K562 (cell line): ENCODE measurements around the gene ZG16B. TPM values are rescaled to one million over a fixed set of nuclear protein-coding genes. Genes with fewer than 3 reads are reported as not detected.

Experiments used
- MAFF ChIP-seq: IDR thresholded peaks from 2 replicates; pipeline ENCODE4 v1.6.1; 2012; ENCODE audit warnings: low read length, improper control_type of control experiment
- NELFE ChIP-seq: IDR thresholded peaks from 2 replicates; pipeline ENCODE4 v1.6.1; 2011; ENCODE audit warnings: mild to moderate bottlenecking; ENCODE audit not compliant: insufficient read depth, insufficient read length
- STAG1 ChIP-seq: sonication (generic); formaldehyde crosslinking; IDR thresholded peaks from 2 replicates; pipeline ENCODE4 v1.5.0; 2020; ENCODE audit warnings: missing genetic modification reagents, borderline replicate concordance
- ZNF146 ChIP-seq: IDR thresholded peaks from one replicate; pipeline ENCODE4 v1.6.1; 2018; ENCODE audit warnings: missing compliant biosample characterization; ENCODE audit not compliant: unreplicated experiment
- polyA plus RNA-seq, 8 experiments: library from polyadenylated mRNA; depleted of rRNA in 4 of 8; stranded (reverse) in 5 of 8; unstranded in 3 of 8; fragments of >200 nt; fragmentation: Nextera tagmentation in 2 of 8; fragmentation: Illumina TruSeq in 1 of 8; extraction: Ambion mirVana in 2 of 8; extraction: Trizol in 1 of 8; gene quantifications; 2 replicates each; pipeline versions ENCODE4 v1.2.1 to v1.2.3, GENCODE V29; 2011 to 2014; ENCODE audit warnings: inconsistent platforms in 1 of 8, missing spikeins in 1 of 8
- total RNA-seq, 7 experiments: library from RNA; depleted of rRNA in 6 of 7; stranded (reverse); fragments of >200 nt in 6 of 7; fragmentation: Illumina TruSeq in 2 of 7; extraction: Trizol in 2 of 7; gene quantifications; 2 replicates each; pipeline versions ENCODE4 v1.2.1 to v1.2.3, GENCODE V29; 2011 to 2021; ENCODE audit warnings: low replicate concordance in 1 of 7
- TF ChIP-seq, protein P1 (sequence below): sonication (generic); formaldehyde crosslinking; IDR thresholded peaks from 2 replicates; pipeline ENCODE4 v1.8.0; 2022; ENCODE audit warnings: mild to moderate bottlenecking, missing genetic modification reagents
- TF ChIP-seq, protein P2 (sequence below): fragments of 450-650 bp; IDR thresholded peaks from 2 replicates; pipeline ENCODE4 v1.6.1; 2016; ENCODE audit warnings: mild to moderate bottlenecking, moderate library complexity

Gene ZG16B
- total and polyA plus RNA-seq, 9 of the 15 experiments (the other 6 are each of a cell fraction or from before 2014, with no cell fraction given) = 0.25 to 0.43 (median 0.34) TPM; not detected in 5

DNA sequence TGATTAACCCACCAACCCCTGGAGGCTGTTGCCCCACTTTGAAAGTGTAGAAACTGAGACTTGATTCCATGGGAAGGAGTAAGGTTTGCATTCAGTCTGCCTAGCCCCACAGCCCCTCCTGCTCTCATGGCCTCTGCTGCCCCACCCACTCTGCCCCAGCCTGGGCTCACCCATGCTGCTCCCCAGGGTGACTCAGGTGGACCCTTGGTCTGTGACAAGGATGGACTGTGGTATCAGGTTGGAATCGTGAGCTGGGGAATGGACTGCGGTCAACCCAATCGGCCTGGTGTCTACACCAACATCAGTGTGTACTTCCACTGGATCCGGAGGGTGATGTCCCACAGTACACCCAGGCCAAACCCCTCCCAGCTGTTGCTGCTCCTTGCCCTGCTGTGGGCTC, 25.4 kb upstream of the ZG16B start (continued):
- TF ChIP-seq, protein P1, sequence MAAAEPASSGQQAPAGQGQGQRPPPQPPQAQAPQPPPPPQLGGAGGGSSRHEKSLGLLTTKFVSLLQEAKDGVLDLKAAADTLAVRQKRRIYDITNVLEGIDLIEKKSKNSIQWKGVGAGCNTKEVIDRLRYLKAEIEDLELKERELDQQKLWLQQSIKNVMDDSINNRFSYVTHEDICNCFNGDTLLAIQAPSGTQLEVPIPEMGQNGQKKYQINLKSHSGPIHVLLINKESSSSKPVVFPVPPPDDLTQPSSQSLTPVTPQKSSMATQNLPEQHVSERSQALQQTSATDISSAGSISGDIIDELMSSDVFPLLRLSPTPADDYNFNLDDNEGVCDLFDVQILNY (CRISPR knock-in tag) = no peak
- TF ChIP-seq ZNF146 (CRISPR knock-in tag) = no peak
- no peak for TF ChIP-seq MAFF
- TF ChIP-seq, protein P2, sequence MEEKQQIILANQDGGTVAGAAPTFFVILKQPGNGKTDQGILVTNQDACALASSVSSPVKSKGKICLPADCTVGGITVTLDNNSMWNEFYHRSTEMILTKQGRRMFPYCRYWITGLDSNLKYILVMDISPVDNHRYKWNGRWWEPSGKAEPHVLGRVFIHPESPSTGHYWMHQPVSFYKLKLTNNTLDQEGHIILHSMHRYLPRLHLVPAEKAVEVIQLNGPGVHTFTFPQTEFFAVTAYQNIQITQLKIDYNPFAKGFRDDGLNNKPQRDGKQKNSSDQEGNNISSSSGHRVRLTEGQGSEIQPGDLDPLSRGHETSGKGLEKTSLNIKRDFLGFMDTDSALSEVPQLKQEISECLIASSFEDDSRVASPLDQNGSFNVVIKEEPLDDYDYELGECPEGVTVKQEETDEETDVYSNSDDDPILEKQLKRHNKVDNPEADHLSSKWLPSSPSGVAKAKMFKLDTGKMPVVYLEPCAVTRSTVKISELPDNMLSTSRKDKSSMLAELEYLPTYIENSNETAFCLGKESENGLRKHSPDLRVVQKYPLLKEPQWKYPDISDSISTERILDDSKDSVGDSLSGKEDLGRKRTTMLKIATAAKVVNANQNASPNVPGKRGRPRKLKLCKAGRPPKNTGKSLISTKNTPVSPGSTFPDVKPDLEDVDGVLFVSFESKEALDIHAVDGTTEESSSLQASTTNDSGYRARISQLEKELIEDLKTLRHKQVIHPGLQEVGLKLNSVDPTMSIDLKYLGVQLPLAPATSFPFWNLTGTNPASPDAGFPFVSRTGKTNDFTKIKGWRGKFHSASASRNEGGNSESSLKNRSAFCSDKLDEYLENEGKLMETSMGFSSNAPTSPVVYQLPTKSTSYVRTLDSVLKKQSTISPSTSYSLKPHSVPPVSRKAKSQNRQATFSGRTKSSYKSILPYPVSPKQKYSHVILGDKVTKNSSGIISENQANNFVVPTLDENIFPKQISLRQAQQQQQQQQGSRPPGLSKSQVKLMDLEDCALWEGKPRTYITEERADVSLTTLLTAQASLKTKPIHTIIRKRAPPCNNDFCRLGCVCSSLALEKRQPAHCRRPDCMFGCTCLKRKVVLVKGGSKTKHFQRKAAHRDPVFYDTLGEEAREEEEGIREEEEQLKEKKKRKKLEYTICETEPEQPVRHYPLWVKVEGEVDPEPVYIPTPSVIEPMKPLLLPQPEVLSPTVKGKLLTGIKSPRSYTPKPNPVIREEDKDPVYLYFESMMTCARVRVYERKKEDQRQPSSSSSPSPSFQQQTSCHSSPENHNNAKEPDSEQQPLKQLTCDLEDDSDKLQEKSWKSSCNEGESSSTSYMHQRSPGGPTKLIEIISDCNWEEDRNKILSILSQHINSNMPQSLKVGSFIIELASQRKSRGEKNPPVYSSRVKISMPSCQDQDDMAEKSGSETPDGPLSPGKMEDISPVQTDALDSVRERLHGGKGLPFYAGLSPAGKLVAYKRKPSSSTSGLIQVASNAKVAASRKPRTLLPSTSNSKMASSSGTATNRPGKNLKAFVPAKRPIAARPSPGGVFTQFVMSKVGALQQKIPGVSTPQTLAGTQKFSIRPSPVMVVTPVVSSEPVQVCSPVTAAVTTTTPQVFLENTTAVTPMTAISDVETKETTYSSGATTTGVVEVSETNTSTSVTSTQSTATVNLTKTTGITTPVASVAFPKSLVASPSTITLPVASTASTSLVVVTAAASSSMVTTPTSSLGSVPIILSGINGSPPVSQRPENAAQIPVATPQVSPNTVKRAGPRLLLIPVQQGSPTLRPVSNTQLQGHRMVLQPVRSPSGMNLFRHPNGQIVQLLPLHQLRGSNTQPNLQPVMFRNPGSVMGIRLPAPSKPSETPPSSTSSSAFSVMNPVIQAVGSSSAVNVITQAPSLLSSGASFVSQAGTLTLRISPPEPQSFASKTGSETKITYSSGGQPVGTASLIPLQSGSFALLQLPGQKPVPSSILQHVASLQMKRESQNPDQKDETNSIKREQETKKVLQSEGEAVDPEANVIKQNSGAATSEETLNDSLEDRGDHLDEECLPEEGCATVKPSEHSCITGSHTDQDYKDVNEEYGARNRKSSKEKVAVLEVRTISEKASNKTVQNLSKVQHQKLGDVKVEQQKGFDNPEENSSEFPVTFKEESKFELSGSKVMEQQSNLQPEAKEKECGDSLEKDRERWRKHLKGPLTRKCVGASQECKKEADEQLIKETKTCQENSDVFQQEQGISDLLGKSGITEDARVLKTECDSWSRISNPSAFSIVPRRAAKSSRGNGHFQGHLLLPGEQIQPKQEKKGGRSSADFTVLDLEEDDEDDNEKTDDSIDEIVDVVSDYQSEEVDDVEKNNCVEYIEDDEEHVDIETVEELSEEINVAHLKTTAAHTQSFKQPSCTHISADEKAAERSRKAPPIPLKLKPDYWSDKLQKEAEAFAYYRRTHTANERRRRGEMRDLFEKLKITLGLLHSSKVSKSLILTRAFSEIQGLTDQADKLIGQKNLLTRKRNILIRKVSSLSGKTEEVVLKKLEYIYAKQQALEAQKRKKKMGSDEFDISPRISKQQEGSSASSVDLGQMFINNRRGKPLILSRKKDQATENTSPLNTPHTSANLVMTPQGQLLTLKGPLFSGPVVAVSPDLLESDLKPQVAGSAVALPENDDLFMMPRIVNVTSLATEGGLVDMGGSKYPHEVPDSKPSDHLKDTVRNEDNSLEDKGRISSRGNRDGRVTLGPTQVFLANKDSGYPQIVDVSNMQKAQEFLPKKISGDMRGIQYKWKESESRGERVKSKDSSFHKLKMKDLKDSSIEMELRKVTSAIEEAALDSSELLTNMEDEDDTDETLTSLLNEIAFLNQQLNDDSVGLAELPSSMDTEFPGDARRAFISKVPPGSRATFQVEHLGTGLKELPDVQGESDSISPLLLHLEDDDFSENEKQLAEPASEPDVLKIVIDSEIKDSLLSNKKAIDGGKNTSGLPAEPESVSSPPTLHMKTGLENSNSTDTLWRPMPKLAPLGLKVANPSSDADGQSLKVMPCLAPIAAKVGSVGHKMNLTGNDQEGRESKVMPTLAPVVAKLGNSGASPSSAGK = no peak
- no peak for TF ChIP-seq STAG1 (CRISPR knock-in tag)
- no peak for TF ChIP-seq NELFE
